ENCODE results near the gene RPS6KC1. TPM values are rescaled to one million over a fixed set of nuclear protein-coding genes. Genes with fewer than 3 reads are reported as not detected.

The RPS6KC1 gene
- total RNA-seq, 1 donor from 2014 or later = 12.9 TPM

DNA sequence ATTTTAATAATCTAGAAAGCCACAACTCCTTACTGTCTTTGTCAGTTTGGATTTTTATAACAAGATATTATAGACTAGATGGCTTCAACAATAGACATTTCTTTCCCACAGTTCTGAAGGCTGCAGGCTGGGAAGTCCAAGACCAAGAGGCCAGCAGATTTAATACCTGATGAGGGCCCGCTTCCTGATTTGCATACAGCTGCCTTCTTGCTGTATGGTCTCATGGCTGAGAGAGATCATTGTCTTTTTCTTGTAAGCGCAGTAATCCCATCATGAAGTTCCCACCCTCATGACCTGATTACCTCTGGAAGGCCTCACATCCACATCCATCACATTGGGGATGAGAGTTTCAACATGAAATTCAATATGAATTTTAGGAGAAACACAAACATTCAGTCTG is 9.8 kb downstream of the RPS6KC1 start:
- Histone ChIP-seq H3K27me3 (ENCODE audit: control insufficient read depth, insufficient read depth, low read length) (no peaks in the 10 kb centered on the region), H3K36me3 (ENCODE audit: control insufficient read depth, insufficient read depth, low read length) (no peaks in the 10 kb centered on the region), H3K4me3 (ENCODE audit: low read depth, low read length) (no peak overlapping the region)
- DNase-seq (ENCODE audit: low read depth) = no peak
- TF ChIP-seq CTCF (IDR thresholded peaks at IDR 0.05; ENCODE audit: insufficient read depth, low read length, severe bottlenecking) = no peak
- FAIRE-seq = no peak

GRCh38 chr1:213061263-213061662 is 10.2 kb downstream of the RPS6KC1 start:
- no peak overlapping the region for H3K4me3 ChIP-seq (ENCODE audit: low read depth, low read length)
- FAIRE-seq (no peak), DNase-seq (ENCODE audit: low read depth) (no peak)
- H3K36me3 ChIP-seq (ENCODE audit: control insufficient read depth, insufficient read depth, low read length) = no peaks in the 10 kb centered on the region
- H3K27me3 ChIP-seq (ENCODE audit: control insufficient read depth, insufficient read depth, low read length) = no peaks in the 10 kb centered on the region
- no peak for TF ChIP-seq CTCF (IDR thresholded peaks at IDR 0.05; ENCODE audit: insufficient read depth, low read length, severe bottlenecking)

DNA sequence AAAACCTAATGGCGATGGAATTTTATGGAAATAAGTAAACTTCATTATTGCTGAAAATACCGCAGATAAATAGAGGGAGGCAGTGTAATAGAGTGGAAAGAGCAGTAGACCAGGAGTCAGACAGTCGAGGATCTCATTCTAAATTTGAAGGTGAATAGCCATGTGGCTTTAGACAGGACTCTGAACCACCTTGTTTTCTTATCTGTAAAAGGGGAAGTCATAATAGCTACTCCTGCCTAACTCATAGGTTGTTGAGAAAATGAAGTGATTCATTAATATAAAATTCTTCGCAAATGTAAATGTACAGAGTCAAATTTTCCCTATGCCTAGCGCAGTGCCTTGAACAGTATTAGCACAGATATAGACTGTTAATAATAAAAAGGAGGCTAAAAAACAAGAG is 14.8 kb downstream of the RPS6KC1 start:
- no peak for TF ChIP-seq CTCF (IDR thresholded peaks at IDR 0.05; ENCODE audit: insufficient read depth, low read length, severe bottlenecking)
- no peaks in the 10 kb centered on the region for H3K27me3 ChIP-seq (ENCODE audit: control insufficient read depth, insufficient read depth, low read length)
- no peaks in the 10 kb centered on the region for H3K36me3 ChIP-seq (ENCODE audit: control insufficient read depth, insufficient read depth, low read length)
- no peak overlapping the region for H3K4me3 ChIP-seq (ENCODE audit: low read depth, low read length)
- no peak for FAIRE-seq
- DNase-seq (ENCODE audit: low read depth) = no peak

DNA sequence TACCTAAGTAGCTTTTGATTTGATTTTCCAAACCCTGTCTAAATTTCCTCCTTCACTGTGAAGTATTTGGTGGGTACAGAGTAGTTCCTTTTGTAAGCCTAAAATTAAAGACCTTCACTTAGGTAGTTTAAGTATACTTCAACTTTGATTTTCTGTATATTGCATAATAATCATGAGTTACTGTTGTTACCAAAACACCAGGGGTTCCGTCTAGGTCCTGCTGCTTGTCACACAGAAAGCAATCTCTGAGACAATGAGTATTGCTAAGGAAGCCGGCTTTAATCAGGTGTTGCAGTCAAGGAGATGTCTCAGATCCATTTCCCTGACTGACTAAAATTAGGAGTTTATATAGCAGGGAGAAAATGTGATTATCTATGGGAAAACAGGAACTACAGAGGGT is 15.3 kb downstream of the RPS6KC1 start:
- DNase-seq (ENCODE audit: low read depth) (no peak), FAIRE-seq (no peak)
- TF ChIP-seq CTCF (IDR thresholded peaks at IDR 0.05; ENCODE audit: insufficient read depth, low read length, severe bottlenecking) = no peak
- Histone ChIP-seq H3K36me3 (ENCODE audit: control insufficient read depth, insufficient read depth, low read length) (no peaks in the 10 kb centered on the region), H3K27me3 (ENCODE audit: control insufficient read depth, insufficient read depth, low read length) (no peaks in the 10 kb centered on the region), H3K4me3 (ENCODE audit: low read depth, low read length) (no peak overlapping the region)

DNA sequence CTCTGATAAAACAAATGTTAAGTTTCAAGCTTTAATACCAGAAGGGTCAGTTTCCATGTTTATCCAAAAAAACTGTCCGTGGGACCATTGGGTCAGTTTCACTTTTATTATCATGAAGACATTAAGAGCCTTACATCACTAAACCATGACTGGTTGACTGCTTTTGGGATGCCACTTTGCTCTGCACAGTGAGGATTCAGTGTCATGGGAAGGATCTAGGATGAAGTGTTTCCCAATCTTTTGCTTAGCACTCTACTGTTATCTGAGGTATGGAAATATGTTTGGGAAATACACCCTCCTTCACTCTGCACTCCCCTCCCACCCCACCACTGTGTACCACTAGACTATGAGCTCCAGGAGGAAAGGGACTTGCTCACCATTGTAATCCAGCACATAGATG is 16.3 kb downstream of the RPS6KC1 start:
- DNase-seq (ENCODE audit: low read depth) = no peak
- no peak overlapping the region for H3K4me3 ChIP-seq (ENCODE audit: low read depth, low read length)
- no peak for FAIRE-seq

More for the DNA sequence above, 16.3 kb downstream of the RPS6KC1 start:
- TF ChIP-seq CTCF (IDR thresholded peaks at IDR 0.05; ENCODE audit: insufficient read depth, low read length, severe bottlenecking) = no peak
- Histone ChIP-seq H3K36me3 (ENCODE audit: control insufficient read depth, insufficient read depth, low read length) (no peaks in the 10 kb centered on the region), H3K27me3 (ENCODE audit: control insufficient read depth, insufficient read depth, low read length) (no peaks in the 10 kb centered on the region)
